GM10248 (cell line): ENCODE data around the gene UNC45B.
"Not testable (repeated sequence)": the region's sequence is repeated elsewhere in the genome, so short reads cannot be mapped to it uniquely, and the experiment has no call there.

Experiments used
- CTCF ChIA-PET: fragments of 300-600 bp; sonication (Branson Sonifier 250); formaldehyde crosslinking; extraction: SDS; loops from one replicate; lab custom pipeline; 2021; ENCODE audit warnings: antibody characterized with exemption; lab: Yijun Ruan, JAX
- POLR2A ChIA-PET: fragments of 350-650 bp; sonication (Branson Sonifier 250); formaldehyde crosslinking; extraction: SDS; loops from one replicate; lab custom pipeline; 2020; ENCODE audit warnings: antibody characterized with exemption; lab: Yijun Ruan, JAX
- DNase-seq: peaks from one replicate; pipeline ENCODE4 v3.0.0; 2012; ENCODE audit errors: extremely low spot score
- CTCF ChIP-seq: IDR thresholded peaks from 2 replicates; pipeline ENCODE4 v1.5.1; 2012; ENCODE audit warnings: mild to moderate bottlenecking, low read depth; ENCODE audit errors: extremely low read depth, missing control alignments, control extremely low read depth

UNC45B gene

GRCh38 chr17:35187481-35187880 is 39.9 kb downstream of the UNC45B start:
- no peak for DNase-seq
- TF ChIP-seq CTCF: no peak
- CTCF ChIA-PET: no interaction called here
- POLR2A ChIA-PET: no interaction called here

- no peak for DNase-seq
These were observed 40.5 kb downstream of the UNC45B start for GRCh38 chr17:35188111-35188510.

GRCh38 chr17:35189291-35189690 is 41.7 kb downstream of the UNC45B start:
- no peak for TF ChIP-seq CTCF
- no peak for DNase-seq
- ChIA-PET CTCF (interaction anchor here (1.0 kb wide), 1 partner anchor 69 kb away, joined by 3 read pairs; the partner anchor contains the start of gene RAD51D), POLR2A (no interaction called here)

More at GRCh38 chr17:35188111-35188510, 40.5 kb downstream of the UNC45B start:
- ChIA-PET CTCF (no interaction called here), POLR2A (no interaction called here)
- no peak for TF ChIP-seq CTCF

- POLR2A ChIA-PET: no interaction called here
- CTCF ChIA-PET: no interaction called here
- TF ChIP-seq CTCF: no peak
- DNase-seq: no peak
These were observed 43.5 kb downstream of the UNC45B start for GRCh38 chr17:35191001-35191695.

- ChIA-PET CTCF (no interaction called here), POLR2A (no interaction called here)
- DNase-seq: no peak
- TF ChIP-seq CTCF: no peak
These were observed 45.1 kb downstream of the UNC45B start for GRCh38 chr17:35192708-35193107.

- DNase-seq, POLR2A ChIA-PET, CTCF ChIA-PET: not testable (repeated sequence)
These were observed 46.4 kb downstream of the UNC45B start, which contains the start of gene SLC35G3 for GRCh38 chr17:35194001-35194400. SLC35G3 (minus strand) TSS chr17:35194393; CDS start chr17:35194307, 86 bp downstream.

GRCh38 chr17:35195062-35195461 is 47.4 kb downstream of the UNC45B start:
- POLR2A ChIA-PET, DNase-seq, CTCF ChIA-PET: not testable (repeated sequence)

GRCh38 chr17:35202582-35202981 is 55.0 kb downstream of the UNC45B start:
- CTCF ChIA-PET, POLR2A ChIA-PET, DNase-seq: not testable (repeated sequence)
